ENCODE measurements around the gene SATB2.
A peak's percentile ranks its signal among the peaks of the same experiment; 100 is the strongest.

The SATB2 gene

DNA sequence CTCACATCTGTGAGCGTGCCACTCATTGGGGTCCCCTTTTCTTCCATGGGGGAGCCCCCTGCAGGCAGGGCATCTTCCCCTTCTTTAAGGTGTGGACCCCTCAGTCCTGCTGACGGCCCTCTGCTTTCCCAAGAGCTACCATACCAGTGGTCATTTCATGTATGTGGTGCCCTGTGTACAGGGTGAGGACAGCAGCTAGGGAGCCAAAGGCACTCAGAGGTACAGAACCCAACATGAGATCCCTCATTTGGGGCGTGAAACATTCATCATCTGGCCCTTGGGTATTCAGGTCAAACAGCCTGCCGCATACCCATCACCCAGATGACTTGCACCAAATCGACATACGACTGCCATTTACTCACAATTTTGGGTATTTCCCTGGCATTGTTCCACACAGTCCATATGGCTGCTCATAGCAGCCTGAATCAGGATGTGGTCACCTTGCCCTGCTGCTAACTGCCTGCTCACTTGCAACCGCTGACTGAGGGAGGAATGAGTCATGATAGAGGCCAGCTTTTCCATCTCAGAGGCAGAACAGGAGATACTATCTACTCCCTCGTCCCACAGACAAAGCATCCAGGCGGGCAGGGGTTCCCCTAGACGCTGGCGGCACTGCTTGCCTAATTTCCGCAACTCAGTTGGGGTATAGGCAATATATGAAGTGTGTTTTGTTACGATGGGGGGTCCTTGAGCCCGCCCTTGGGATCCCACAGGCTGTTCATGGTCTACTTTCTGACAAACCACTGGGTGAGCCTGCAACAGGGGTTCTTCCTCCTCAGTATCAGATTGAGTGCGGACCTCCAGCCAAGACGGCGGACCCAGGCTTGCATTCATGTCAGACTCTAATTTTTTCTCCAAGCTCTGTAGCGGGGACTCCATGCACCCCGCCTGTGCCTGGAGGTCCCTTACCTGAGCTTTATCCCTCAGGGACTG, 228.6 kb downstream of the SATB2 start:
- no peak overlapping the region for H3K4me3 ChIP-seq (ENCODE audit: low read length)
- peak; percentile 97 for DNase-seq (ENCODE audit: low read depth)
- TF ChIP-seq CTCF (conservative IDR thresholded peaks at IDR 0.05; ENCODE audit: low read length): no peak

GRCh38 chr2:199223791-199224190, 233.9 kb downstream of the SATB2 start:
- no peak overlapping the region for H3K4me3 ChIP-seq (ENCODE audit: low read length)
- no peak for TF ChIP-seq CTCF (conservative IDR thresholded peaks at IDR 0.05; ENCODE audit: low read length)
- peak; percentile 5 for DNase-seq (ENCODE audit: low read depth)

GRCh38 chr2:199220920-199221319, 236.8 kb downstream of the SATB2 start:
- peak; percentile 3 for DNase-seq (ENCODE audit: low read depth)
- no peak for TF ChIP-seq CTCF (conservative IDR thresholded peaks at IDR 0.05; ENCODE audit: low read length)
- no peak overlapping the region for H3K4me3 ChIP-seq (ENCODE audit: low read length)

- no peak overlapping the region for H3K4me3 ChIP-seq (ENCODE audit: low read length)
- DNase-seq (ENCODE audit: low read depth): no peak
- no peak for TF ChIP-seq CTCF (conservative IDR thresholded peaks at IDR 0.05; ENCODE audit: low read length)
These were observed 238.2 kb downstream of the SATB2 start for GRCh38 chr2:199219551-199219950.

Data from AG10803 (cell line).